ENCODE measurements around the gene PSMA2. TPM values are rescaled to one million over a fixed set of nuclear protein-coding genes. Genes with fewer than 3 reads are reported as not detected.

Gene PSMA2
- total RNA-seq, 1 donor from 2014 or later, result 77.7 TPM

GRCh38 chr7:42961170-42961569 lies 29.2 kb upstream of the PSMA2 start:
- no peak for DNase-seq
- Histone ChIP-seq H3K4me1 (peaks cover 15% of the 10 kb centered on the region), H3K4me3 (no peak overlapping the region), H3K36me3 (no peaks in the 10 kb centered on the region), H3K27ac (replicated peaks) (no peak overlapping the region), H3K9me3 (replicated peaks) (no peaks in the 10 kb centered on the region), H3K27me3 (ENCODE audit: low read depth) (no peaks in the 10 kb centered on the region)
- intact Hi-C loops (cut with micrococcal nuclease), result no loop called here
- TF ChIP-seq CTCF (IDR thresholded peaks at IDR 0.05; ENCODE audit: borderline replicate concordance), result no peak

GRCh38 chr7:42960762-42961161 lies 28.8 kb upstream of the PSMA2 start:
- H3K9me3 ChIP-seq (replicated peaks), result no peaks in the 10 kb centered on the region
- H3K27me3 ChIP-seq (ENCODE audit: low read depth), result no peaks in the 10 kb centered on the region
- DNase-seq, result no peak
- peaks cover 15% of the 10 kb centered on the region for H3K4me1 ChIP-seq
- H3K27ac ChIP-seq (replicated peaks), result no peak overlapping the region
- no peak overlapping the region for H3K4me3 ChIP-seq
- no peak for TF ChIP-seq CTCF (IDR thresholded peaks at IDR 0.05; ENCODE audit: borderline replicate concordance)
- no peaks in the 10 kb centered on the region for H3K36me3 ChIP-seq
- intact Hi-C loops (cut with micrococcal nuclease), result no loop called here

- Histone ChIP-seq H3K36me3 (no peaks in the 10 kb centered on the region), H3K9me3 (replicated peaks) (no peaks in the 10 kb centered on the region), H3K27ac (replicated peaks) (no peak overlapping the region), H3K4me1 (peaks cover 7% of the 10 kb centered on the region), H3K27me3 (ENCODE audit: low read depth) (no peaks in the 10 kb centered on the region), H3K4me3 (no peak overlapping the region)
- intact Hi-C loops (cut with micrococcal nuclease), result no loop called here
- no peak for DNase-seq
- TF ChIP-seq CTCF (IDR thresholded peaks at IDR 0.05; ENCODE audit: borderline replicate concordance), result no peak
These were observed 27.6 kb upstream of the PSMA2 start for GRCh38 chr7:42959549-42959948.

GRCh38 chr7:42956062-42956461 lies 24.1 kb upstream of the PSMA2 start:
- Histone ChIP-seq H3K36me3 (no peaks in the 10 kb centered on the region), H3K27me3 (ENCODE audit: low read depth) (no peaks in the 10 kb centered on the region), H3K9me3 (replicated peaks) (no peaks in the 10 kb centered on the region), H3K4me3 (no peak overlapping the region), H3K4me1 (no peaks in the 10 kb centered on the region), H3K27ac (replicated peaks) (no peak overlapping the region)
- intact Hi-C loops (cut with micrococcal nuclease), result no loop called here
- DNase-seq, result no peak
- no peak for TF ChIP-seq CTCF (IDR thresholded peaks at IDR 0.05; ENCODE audit: borderline replicate concordance)

- TF ChIP-seq CTCF (IDR thresholded peaks at IDR 0.05; ENCODE audit: borderline replicate concordance), result no peak
- intact Hi-C loops (cut with micrococcal nuclease), result no loop called here
- H3K9me3 ChIP-seq (replicated peaks), result no peaks in the 10 kb centered on the region
- H3K4me1 ChIP-seq, result no peaks in the 10 kb centered on the region
- H3K36me3 ChIP-seq, result no peaks in the 10 kb centered on the region
- no peak for DNase-seq
- no peak overlapping the region for H3K4me3 ChIP-seq
- no peak overlapping the region for H3K27ac ChIP-seq (replicated peaks)
- no peaks in the 10 kb centered on the region for H3K27me3 ChIP-seq (ENCODE audit: low read depth)
These were observed 22.0 kb upstream of the PSMA2 start for GRCh38 chr7:42953994-42954393.

- intact Hi-C loops (cut with micrococcal nuclease), result no loop called here
- Histone ChIP-seq H3K4me1 (no peaks in the 10 kb centered on the region), H3K36me3 (no peaks in the 10 kb centered on the region), H3K27me3 (ENCODE audit: low read depth) (no peaks in the 10 kb centered on the region), H3K4me3 (no peak overlapping the region), H3K9me3 (replicated peaks) (no peaks in the 10 kb centered on the region), H3K27ac (replicated peaks) (no peak overlapping the region)
- TF ChIP-seq CTCF (IDR thresholded peaks at IDR 0.05; ENCODE audit: borderline replicate concordance), result no peak
- DNase-seq, result no peak
These were observed 20.4 kb upstream of the PSMA2 start for GRCh38 chr7:42952328-42952727.

Measured in left ventricle myocardium inferior (tissue), 1 donor.